Fibroblast of gingiva (primary cell): Measurements from ENCODE around the gene TUBA3C.

Experiments used
- DNase-seq: peaks from one replicate; pipeline ENCODE4 v3.0.0-alpha.2; 2011; ENCODE audit warnings: low read depth

The TUBA3C gene

GRCh38 chr13:19161308-19161707 lies 20.3 kb downstream of the TUBA3C start:
- DNase-seq = no peak

- no peak for DNase-seq
Measured at GRCh38 chr13:19159761-19160420, 21.7 kb downstream of the TUBA3C start.

- DNase-seq = no peak
Measured at GRCh38 chr13:19159181-19159580, 22.4 kb downstream of the TUBA3C start.

- no peak for DNase-seq
Measured at GRCh38 chr13:19158526-19159174, 23.0 kb downstream of the TUBA3C start.

- DNase-seq = no peak
Measured at GRCh38 chr13:19158006-19158405, 23.6 kb downstream of the TUBA3C start.

GRCh38 chr13:19157461-19157860 lies 24.2 kb downstream of the TUBA3C start:
- no peak for DNase-seq

GRCh38 chr13:19156013-19156825 lies 25.4 kb downstream of the TUBA3C start:
- no peak for DNase-seq

GRCh38 chr13:19155321-19155861 lies 26.2 kb downstream of the TUBA3C start:
- no peak for DNase-seq

GRCh38 chr13:19154843-19155242 lies 26.8 kb downstream of the TUBA3C start:
- no peak for DNase-seq

- DNase-seq = no peak
Measured at GRCh38 chr13:19153782-19154450, 27.7 kb downstream of the TUBA3C start.

GRCh38 chr13:19152403-19152802 lies 29.2 kb downstream of the TUBA3C start:
- no peak for DNase-seq

- DNase-seq = no peak
Measured at GRCh38 chr13:19151581-19152263, 29.9 kb downstream of the TUBA3C start.

- DNase-seq = no peak
Measured at GRCh38 chr13:19150712-19151228, 30.9 kb downstream of the TUBA3C start.

GRCh38 chr13:19150226-19150625 lies 31.4 kb downstream of the TUBA3C start:
- DNase-seq = no peak

GRCh38 chr13:19148561-19148960 lies 33.1 kb downstream of the TUBA3C start:
- no peak for DNase-seq
